Activated B cell treated with CpG ODN at 0.5 μM for 24 hours (primary cell): Measurements from ENCODE around the gene CCR8. TPM values are rescaled to one million over a fixed set of nuclear protein-coding genes. Genes with fewer than 3 reads are reported as not detected.
"Not testable (repeated sequence)": the region's sequence is repeated elsewhere in the genome, so short reads cannot be mapped to it uniquely, and the experiment has no call there.

Experiments used
- ATAC-seq: fragments of 200-7000 bp; cut with Tn5 transposase; one replicate; pipeline ENCODE4 v1.10.0; 2021; ENCODE audit warnings: low read depth, mild to moderate bottlenecking, moderate library complexity
- CTCF ChIA-PET: fragments of 350-600 bp; sonication (Branson Sonifier 250); formaldehyde crosslinking; loops from one replicate; lab custom pipeline; 2021; ENCODE audit warnings: antibody characterized with exemption; lab: Charles Lee
- POLR2A ChIA-PET: fragments of 350-600 bp; sonication (Branson Sonifier 250); formaldehyde crosslinking; loops from one replicate; lab custom pipeline; 2021; ENCODE audit warnings: antibody characterized with exemption; lab: Charles Lee
- DNase-seq: peaks from one replicate; pipeline ENCODE4 v3.0.0; 2022
- H3K27ac Mint-ChIP-seq: one replicate; pipeline ENCODE4 v1.8.0; 2020; ENCODE audit warnings: mixed read lengths
- H3K27me3 Mint-ChIP-seq: one replicate; pipeline ENCODE4 v1.8.0; 2021; ENCODE audit warnings: mixed read lengths
- H3K36me3 Mint-ChIP-seq: one replicate; pipeline ENCODE4 v1.8.0; 2021; ENCODE audit warnings: low read depth, mixed read lengths
- H3K4me1 Mint-ChIP-seq: one replicate; pipeline ENCODE4 v1.8.0; 2021; ENCODE audit warnings: mixed read lengths
- H3K4me3 Mint-ChIP-seq: one replicate; pipeline ENCODE4 v1.8.0; 2020; ENCODE audit warnings: mild to moderate bottlenecking, mixed read lengths
- H3K9me3 Mint-ChIP-seq: one replicate; pipeline ENCODE4 v1.8.0; 2020; ENCODE audit warnings: mixed read lengths
- intact Hi-C: fragments of 100-400 bp; cut with micrococcal nuclease; formaldehyde crosslinking; loops from one replicate; pipeline ENCODE4 v1.15.1; 2024
- total RNA-seq: library from RNA; stranded (reverse); gene quantifications from 2 replicates; pipeline ENCODE4 v1.2.3, GENCODE V29; 2022
- TF ChIP-seq, protein P1 (sequence below): fragments of 200-600 bp; IDR thresholded peaks from one replicate; pipeline ENCODE4 v1.8.0; 2022; ENCODE audit warnings: antibody characterized with exemption, mild to moderate bottlenecking

The CCR8 gene
- total RNA-seq, 1 donor from 2014 or later, result not detected

DNA sequence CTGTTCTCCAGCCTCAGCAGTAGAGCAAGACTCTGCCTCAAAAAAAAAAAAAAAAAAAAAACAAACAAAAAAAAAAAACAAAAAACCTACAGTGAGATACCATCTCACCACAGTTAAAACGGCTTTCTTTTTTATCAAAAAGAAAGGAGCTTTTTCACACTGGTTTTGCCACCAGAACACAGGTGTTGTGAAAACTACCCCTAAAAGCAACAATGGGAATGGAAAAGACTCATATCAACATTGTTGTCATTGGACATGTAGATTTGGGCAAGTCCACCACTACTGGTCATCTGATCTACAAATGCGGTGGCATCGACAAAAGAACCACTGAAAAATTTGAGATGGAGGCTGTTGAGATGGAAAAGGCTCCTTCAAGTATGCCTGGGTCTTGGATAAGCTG, 28.8 kb downstream of the CCR8 start:
- no peaks in the 10 kb centered on the region for H3K9me3 Mint-ChIP-seq
- ATAC-seq, result no peak
- H3K27ac Mint-ChIP-seq, result no peak overlapping the region
- peaks cover 1% of the 10 kb centered on the region for H3K4me1 Mint-ChIP-seq
- TF ChIP-seq, protein P1, sequence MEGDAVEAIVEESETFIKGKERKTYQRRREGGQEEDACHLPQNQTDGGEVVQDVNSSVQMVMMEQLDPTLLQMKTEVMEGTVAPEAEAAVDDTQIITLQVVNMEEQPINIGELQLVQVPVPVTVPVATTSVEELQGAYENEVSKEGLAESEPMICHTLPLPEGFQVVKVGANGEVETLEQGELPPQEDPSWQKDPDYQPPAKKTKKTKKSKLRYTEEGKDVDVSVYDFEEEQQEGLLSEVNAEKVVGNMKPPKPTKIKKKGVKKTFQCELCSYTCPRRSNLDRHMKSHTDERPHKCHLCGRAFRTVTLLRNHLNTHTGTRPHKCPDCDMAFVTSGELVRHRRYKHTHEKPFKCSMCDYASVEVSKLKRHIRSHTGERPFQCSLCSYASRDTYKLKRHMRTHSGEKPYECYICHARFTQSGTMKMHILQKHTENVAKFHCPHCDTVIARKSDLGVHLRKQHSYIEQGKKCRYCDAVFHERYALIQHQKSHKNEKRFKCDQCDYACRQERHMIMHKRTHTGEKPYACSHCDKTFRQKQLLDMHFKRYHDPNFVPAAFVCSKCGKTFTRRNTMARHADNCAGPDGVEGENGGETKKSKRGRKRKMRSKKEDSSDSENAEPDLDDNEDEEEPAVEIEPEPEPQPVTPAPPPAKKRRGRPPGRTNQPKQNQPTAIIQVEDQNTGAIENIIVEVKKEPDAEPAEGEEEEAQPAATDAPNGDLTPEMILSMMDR, result no peak
- ChIA-PET CTCF (no interaction called here), POLR2A (interaction anchor here (0.5 kb wide), 1 partner anchor 26 kb away, joined by 6 read pairs; no protein-coding TSS in a partner anchor)
- intact Hi-C loops, result no loop called here
- no peaks in the 10 kb centered on the region for H3K36me3 Mint-ChIP-seq
- DNase-seq, result no peak
- no peak overlapping the region for H3K4me3 Mint-ChIP-seq
- H3K27me3 Mint-ChIP-seq, result no peaks in the 10 kb centered on the region

DNA sequence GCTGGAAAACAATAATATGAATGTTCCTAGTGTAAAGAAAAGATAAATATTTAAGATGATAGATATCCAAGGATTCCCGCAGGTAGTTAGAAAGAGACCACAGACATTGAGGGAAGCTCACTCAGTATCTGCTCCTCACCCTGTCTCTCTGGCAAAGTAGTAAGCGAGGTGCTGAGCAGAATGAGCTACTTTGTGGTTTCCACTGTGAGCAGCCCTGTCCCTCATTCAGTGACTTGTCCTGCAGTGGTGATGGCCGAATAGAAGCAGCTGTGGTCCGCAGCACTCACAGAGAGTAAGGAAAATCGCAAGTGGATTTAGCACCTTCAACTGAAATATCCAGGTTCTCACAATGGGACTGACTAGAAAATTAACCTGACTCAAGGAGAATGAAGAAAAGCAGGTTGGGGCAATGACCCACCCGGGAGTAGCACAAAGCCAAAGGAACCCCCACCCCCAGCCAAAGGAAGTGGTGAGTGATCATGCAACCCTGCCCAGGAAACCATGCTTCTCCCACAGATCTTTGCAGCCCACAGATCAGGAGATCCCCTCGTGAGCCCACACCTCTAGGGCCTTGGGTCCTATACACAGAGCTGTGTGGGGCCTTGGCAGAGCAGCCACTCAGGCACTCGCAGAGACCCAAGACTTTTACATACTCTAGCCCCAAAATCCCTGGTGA, 31.9 kb downstream of the CCR8 start:
- intact Hi-C loops, result no loop called here

GRCh38 chr3:39362192-39362591, 32.7 kb downstream of the CCR8 start:
- no peaks in the 10 kb centered on the region for H3K27me3 Mint-ChIP-seq
- H3K9me3 Mint-ChIP-seq, result no peaks in the 10 kb centered on the region
- no peaks in the 10 kb centered on the region for H3K36me3 Mint-ChIP-seq
- ATAC-seq, result no peak
- intact Hi-C loops, result no loop called here
- CTCF ChIA-PET, result no interaction called here
- no peak for DNase-seq
- POLR2A ChIA-PET, result no interaction called here
- peaks cover 1% of the 10 kb centered on the region for H3K4me1 Mint-ChIP-seq
- TF ChIP-seq, protein P1, result no peak
- no peak overlapping the region for H3K4me3 Mint-ChIP-seq
- H3K27ac Mint-ChIP-seq, result no peak overlapping the region

More for the DNA sequence above, 31.9 kb downstream of the CCR8 start:
- no peaks in the 10 kb centered on the region for H3K9me3 Mint-ChIP-seq
- CTCF ChIA-PET, result interaction anchor here (0.9 kb wide), 1 partner anchor 73 kb away, joined by 3 read pairs; no protein-coding TSS in a partner anchor
- no peak overlapping the region for H3K27ac Mint-ChIP-seq
- H3K27me3 Mint-ChIP-seq, result no peaks in the 10 kb centered on the region
- TF ChIP-seq, protein P1, result no peak
- H3K4me3 Mint-ChIP-seq, result no peak overlapping the region
- POLR2A ChIA-PET, result no interaction called here
- H3K4me1 Mint-ChIP-seq, result peaks cover 1% of the 10 kb centered on the region
- DNase-seq (no peak), ATAC-seq (no peak)
- no peaks in the 10 kb centered on the region for H3K36me3 Mint-ChIP-seq

DNA sequence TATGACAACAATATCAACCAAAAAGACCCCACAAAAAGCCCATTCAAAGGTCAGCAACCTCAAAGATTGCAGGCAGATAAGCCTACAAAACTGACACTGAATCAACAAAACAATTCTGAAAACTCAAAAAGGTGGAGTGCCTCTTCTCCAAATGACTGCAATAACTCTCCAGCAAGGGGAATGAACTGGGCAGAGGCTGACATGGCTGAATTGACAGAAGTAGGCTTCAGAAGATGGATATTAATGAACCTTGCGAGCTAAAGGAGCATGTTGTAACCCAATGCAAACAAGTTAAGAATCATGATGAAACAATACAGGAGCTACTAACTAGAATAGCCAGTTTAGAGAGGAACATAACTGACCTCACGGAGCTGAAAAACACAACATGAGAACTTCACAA, 33.3 kb downstream of the CCR8 start:
- Mint-ChIP-seq H3K27me3 (no peaks in the 10 kb centered on the region), H3K9me3 (no peaks in the 10 kb centered on the region), H3K36me3 (no peaks in the 10 kb centered on the region), H3K4me1 (peaks cover under 1% of the 10 kb centered on the region), H3K27ac (no peak overlapping the region), H3K4me3 (no peak overlapping the region)
- ATAC-seq (no peak), DNase-seq (no peak)
- intact Hi-C loops, result no loop called here
- ChIA-PET POLR2A (no interaction called here), CTCF (no interaction called here)
- TF ChIP-seq, protein P1, result no peak

DNA sequence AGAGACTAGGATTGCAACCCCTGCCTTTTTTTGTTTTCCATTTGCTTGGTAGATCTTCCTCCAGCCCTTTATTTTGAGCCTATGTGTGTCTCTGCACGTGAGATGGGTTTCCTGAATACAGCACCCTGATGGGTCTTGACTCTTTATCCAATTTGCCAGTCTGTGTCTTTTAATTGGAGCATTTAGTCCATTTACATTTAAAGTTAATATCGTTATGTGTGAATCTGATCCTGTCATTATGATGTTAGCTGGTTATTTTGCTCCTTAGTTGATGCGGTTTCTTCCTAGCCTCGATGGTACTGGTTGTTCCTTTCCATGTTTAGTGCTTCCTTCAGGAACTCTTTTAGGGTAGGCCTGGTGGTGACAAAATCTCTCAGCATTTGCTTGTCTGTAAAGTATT, 40.9 kb downstream of the CCR8 start:
- ATAC-seq, POLR2A ChIA-PET, DNase-seq, H3K36me3 Mint-ChIP-seq, H3K4me3 Mint-ChIP-seq, H3K4me1 Mint-ChIP-seq, intact Hi-C loops, H3K27me3 Mint-ChIP-seq, H3K27ac Mint-ChIP-seq, H3K9me3 Mint-ChIP-seq, CTCF ChIA-PET: not testable (repeated sequence)
